Measurements from ENCODE around the gene ZSWIM3.

The ZSWIM3 gene

DNA sequence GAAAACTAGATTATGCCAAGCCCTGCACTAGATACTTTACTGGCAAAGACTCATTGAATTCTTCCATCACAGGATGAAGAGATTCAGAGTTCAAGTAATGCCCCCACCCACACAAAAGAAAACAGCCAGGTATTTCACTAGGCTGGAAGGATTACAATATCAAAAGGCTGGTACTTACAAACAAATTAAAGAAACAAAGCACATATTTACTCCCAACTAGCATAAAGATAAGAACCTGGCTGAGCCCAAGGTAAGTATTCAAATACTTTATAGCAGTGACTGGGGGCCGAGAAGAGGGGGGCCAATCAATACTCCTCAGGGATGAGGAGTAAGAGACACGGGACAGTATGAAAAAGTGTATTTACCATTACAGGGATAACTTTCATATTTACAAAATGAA lies 3.9 kb upstream of the ZSWIM3 start:
- H3K79me2 ChIP-seq (ENCODE audit: low read length) = peaks cover 16% of the 10 kb centered on the region
- no peaks in the 10 kb centered on the region for H3K9me3 ChIP-seq (ENCODE audit: insufficient read depth, low read length)
- no peak overlapping the region for H3K4me2 ChIP-seq (ENCODE audit: low read length)
- peaks cover 13% of the 10 kb centered on the region for H3K4me1 ChIP-seq (ENCODE audit: low read length)
- TF ChIP-seq, protein P1, sequence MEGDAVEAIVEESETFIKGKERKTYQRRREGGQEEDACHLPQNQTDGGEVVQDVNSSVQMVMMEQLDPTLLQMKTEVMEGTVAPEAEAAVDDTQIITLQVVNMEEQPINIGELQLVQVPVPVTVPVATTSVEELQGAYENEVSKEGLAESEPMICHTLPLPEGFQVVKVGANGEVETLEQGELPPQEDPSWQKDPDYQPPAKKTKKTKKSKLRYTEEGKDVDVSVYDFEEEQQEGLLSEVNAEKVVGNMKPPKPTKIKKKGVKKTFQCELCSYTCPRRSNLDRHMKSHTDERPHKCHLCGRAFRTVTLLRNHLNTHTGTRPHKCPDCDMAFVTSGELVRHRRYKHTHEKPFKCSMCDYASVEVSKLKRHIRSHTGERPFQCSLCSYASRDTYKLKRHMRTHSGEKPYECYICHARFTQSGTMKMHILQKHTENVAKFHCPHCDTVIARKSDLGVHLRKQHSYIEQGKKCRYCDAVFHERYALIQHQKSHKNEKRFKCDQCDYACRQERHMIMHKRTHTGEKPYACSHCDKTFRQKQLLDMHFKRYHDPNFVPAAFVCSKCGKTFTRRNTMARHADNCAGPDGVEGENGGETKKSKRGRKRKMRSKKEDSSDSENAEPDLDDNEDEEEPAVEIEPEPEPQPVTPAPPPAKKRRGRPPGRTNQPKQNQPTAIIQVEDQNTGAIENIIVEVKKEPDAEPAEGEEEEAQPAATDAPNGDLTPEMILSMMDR (IDR thresholded peaks at IDR 0.05; ENCODE audit: low read depth, low read length) = no peak
- no peak for TF ChIP-seq EZH2phosphoT487 (IDR thresholded peaks at IDR 0.05; ENCODE audit: low read depth)
- H3K9ac ChIP-seq (ENCODE audit: low read length) = no peak overlapping the region
- peaks cover 7% of the 10 kb centered on the region for H3K36me3 ChIP-seq (replicated peaks; ENCODE audit: low read depth, low read length)
- H4K20me1 ChIP-seq (ENCODE audit: insufficient read depth, low read length) = no peaks in the 10 kb centered on the region
- no peaks in the 10 kb centered on the region for H3K27me3 ChIP-seq (ENCODE audit: low read depth, low read length)
- no peak overlapping the region for H3K4me3 ChIP-seq (ENCODE audit: low read length)
- H2AFZ ChIP-seq (ENCODE audit: low read depth, low read length) = no peak overlapping the region
- H3K27ac ChIP-seq (ENCODE audit: low read length) = no peak overlapping the region

DNA sequence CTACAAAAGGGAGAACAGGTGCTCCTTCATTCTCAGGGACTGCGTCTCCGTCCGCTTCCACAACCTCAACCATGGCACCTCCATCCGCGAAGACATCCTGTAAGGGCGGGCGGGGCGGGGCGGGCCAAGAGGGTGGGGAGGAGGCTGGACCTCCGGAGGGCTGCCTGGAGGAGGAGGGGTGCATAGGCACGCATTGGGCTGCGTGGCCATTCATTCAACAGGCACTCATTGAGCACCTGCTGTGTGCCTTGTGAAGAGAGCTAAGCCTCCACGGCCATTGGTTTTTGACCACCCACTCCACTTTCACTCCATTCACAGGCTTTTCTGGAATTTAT lies 435 bp downstream of the ZSWIM3 start:
- peak overlapping the region; percentile 96 for H2AFZ ChIP-seq (ENCODE audit: low read depth, low read length)
- peaks cover 7% of the 10 kb centered on the region for H3K36me3 ChIP-seq (replicated peaks; ENCODE audit: low read depth, low read length)
- no peaks in the 10 kb centered on the region for H4K20me1 ChIP-seq (ENCODE audit: insufficient read depth, low read length)
- H3K9ac ChIP-seq (ENCODE audit: low read length) = peak overlapping the region; percentile 81
- H3K27ac ChIP-seq (ENCODE audit: low read length) = peak overlapping the region; percentile 63
- peaks cover 17% of the 10 kb centered on the region for H3K79me2 ChIP-seq (ENCODE audit: low read length)
- no peak for TF ChIP-seq EZH2phosphoT487 (IDR thresholded peaks at IDR 0.05; ENCODE audit: low read depth)
- TF ChIP-seq, protein P1 (IDR thresholded peaks at IDR 0.05; ENCODE audit: low read depth, low read length) = no peak
- H3K4me2 ChIP-seq (ENCODE audit: low read length) = peak overlapping the region; percentile 75
- no peaks in the 10 kb centered on the region for H3K27me3 ChIP-seq (ENCODE audit: low read depth, low read length)
- H3K4me1 ChIP-seq (ENCODE audit: low read length) = peaks cover 15% of the 10 kb centered on the region
- no peaks in the 10 kb centered on the region for H3K9me3 ChIP-seq (ENCODE audit: insufficient read depth, low read length)
- peak overlapping the region; percentile 82 for H3K4me3 ChIP-seq (ENCODE audit: low read length)

DNA sequence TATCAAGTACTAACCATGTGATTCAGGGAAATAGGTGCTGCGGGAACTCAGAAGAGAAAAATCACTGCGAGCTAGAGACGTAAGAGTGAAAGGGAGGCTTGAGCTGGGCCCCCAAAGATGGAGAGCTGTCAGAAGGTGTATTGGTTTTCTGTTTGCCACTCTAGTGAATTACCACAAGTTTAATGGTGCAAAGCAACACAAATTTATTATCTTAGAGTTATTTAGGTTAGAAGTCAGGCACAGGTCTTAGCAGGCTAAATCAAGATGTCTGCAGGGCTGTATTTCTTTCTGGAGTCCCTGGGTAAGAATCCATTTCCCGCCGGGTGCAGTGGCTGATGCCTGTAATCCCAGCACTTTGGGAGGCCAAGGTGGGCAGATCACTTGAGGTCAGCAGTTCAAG lies 2.5 kb downstream of the ZSWIM3 start:
- Histone ChIP-seq H3K79me2 (ENCODE audit: low read length) (peaks cover 17% of the 10 kb centered on the region), H3K27me3 (ENCODE audit: low read depth, low read length) (no peaks in the 10 kb centered on the region), H3K4me2 (ENCODE audit: low read length) (no peak overlapping the region), H3K4me1 (ENCODE audit: low read length) (peaks cover 15% of the 10 kb centered on the region), H4K20me1 (ENCODE audit: insufficient read depth, low read length) (no peaks in the 10 kb centered on the region), H3K9ac (ENCODE audit: low read length) (no peak overlapping the region), H3K9me3 (ENCODE audit: insufficient read depth, low read length) (no peaks in the 10 kb centered on the region), H3K4me3 (ENCODE audit: low read length) (no peak overlapping the region), H3K36me3 (replicated peaks; ENCODE audit: low read depth, low read length) (peaks cover 2% of the 10 kb centered on the region), H2AFZ (ENCODE audit: low read depth, low read length) (no peak overlapping the region), H3K27ac (ENCODE audit: low read length) (no peak overlapping the region)
- TF ChIP-seq, protein P1 (IDR thresholded peaks at IDR 0.05; ENCODE audit: low read depth, low read length) = no peak

DNA sequence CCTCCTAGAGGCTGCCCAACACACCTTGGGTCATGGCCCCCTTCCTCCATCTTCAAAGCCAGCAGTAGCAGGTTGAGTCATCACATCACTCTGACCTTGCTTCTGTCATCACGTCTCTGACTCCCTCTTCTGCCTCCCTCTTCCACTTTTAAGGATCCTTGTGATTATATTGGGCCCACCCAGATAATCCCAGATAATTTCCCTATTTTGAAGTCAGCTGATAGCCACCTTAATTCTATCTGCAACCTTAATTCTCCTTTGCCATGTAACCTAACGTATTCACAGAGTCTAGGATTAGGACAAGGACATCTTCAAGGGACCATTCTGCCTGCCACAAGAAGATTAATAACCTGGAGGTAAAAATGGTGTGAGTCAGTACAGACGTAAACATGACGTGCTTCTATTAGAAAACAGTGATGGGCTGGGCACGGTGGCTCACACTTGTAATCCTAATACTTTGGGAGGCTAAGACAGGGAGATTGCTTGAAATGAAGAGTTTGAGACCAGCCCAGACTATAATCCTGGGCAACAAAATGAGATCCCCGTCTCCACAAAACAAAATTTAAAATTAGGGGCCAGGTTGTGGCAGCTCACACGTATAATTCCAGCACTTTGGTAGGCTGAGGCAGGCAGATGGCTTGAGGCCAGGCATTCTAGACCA lies 3.3 kb downstream of the ZSWIM3 start:
- peaks cover 15% of the 10 kb centered on the region for H3K4me1 ChIP-seq (ENCODE audit: low read length)
- no peak overlapping the region for H3K4me3 ChIP-seq (ENCODE audit: low read length)
- H3K4me2 ChIP-seq (ENCODE audit: low read length) = no peak overlapping the region
- H3K27me3 ChIP-seq (ENCODE audit: low read depth, low read length) = no peaks in the 10 kb centered on the region
- TF ChIP-seq, protein P1 (IDR thresholded peaks at IDR 0.05; ENCODE audit: low read depth, low read length) = no peak
- TF ChIP-seq EZH2phosphoT487 (IDR thresholded peaks at IDR 0.05; ENCODE audit: low read depth) = no peak
- no peaks in the 10 kb centered on the region for H4K20me1 ChIP-seq (ENCODE audit: insufficient read depth, low read length)
- H3K79me2 ChIP-seq (ENCODE audit: low read length) = peaks cover 17% of the 10 kb centered on the region
- no peaks in the 10 kb centered on the region for H3K9me3 ChIP-seq (ENCODE audit: insufficient read depth, low read length)
- H3K36me3 ChIP-seq (replicated peaks; ENCODE audit: low read depth, low read length) = no peaks in the 10 kb centered on the region
- H3K27ac ChIP-seq (ENCODE audit: low read length) = no peak overlapping the region
- no peak overlapping the region for H2AFZ ChIP-seq (ENCODE audit: low read depth, low read length)
- H3K9ac ChIP-seq (ENCODE audit: low read length) = no peak overlapping the region

Measured in OCI-LY3 (cell line).